Activated T-cell treated with anti-CD3 and anti-CD28 coated beads for 48 hours (primary cell): ENCODE measurements around the gene OR6V1.
"Not testable (repeated sequence)": the region's sequence is repeated elsewhere in the genome, so short reads cannot be mapped to it uniquely, and the experiment has no call there.

Experiments used
- DNase-seq: peaks from one replicate; pipeline ENCODE4 v3.0.0-alpha.2; 2020; ENCODE audit warnings: low read depth

OR6V1 gene

DNA sequence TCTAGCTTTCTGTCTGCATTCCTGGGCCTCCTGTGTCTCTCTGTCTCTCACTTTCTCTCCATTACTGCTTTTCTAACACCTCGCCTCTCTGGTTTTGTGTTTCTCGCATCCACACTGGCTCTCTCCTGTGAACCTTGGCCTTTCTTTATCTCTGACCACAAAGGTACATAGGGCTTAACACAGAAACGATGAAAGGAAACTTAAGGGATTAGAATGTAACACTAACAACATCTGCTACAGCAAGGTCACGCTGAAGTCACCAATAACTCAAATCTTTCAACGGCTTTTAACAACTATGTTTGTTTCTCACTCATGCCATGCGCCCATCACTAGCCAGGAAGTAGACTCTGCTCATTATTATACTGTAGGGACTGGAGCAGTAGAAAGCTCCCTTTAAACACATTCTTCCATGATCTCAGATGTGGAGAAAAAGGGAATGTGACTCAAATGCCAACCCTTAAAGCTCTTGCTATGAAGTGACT is 9.3 kb upstream of the OR6V1 start:
- no peak for DNase-seq

DNA sequence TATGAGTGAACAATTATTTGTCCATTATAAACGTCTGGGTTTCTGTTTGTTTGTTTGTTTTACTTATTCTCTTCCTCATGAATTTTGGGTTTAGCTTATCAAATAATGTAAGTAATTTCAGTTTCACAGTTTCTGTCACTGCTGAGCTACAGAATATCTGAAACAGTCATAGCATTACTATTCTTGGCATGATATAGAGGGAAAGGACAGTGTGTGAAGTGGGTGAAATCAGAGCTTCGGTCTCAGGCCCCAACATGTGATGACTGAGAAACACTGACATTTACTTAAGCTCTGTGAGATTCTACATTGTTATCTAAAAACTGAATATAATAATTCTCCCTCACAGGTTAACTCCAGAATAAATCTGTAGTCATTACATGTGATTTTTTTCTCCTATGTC is 8.8 kb upstream of the OR6V1 start:
- no peak for DNase-seq

DNA sequence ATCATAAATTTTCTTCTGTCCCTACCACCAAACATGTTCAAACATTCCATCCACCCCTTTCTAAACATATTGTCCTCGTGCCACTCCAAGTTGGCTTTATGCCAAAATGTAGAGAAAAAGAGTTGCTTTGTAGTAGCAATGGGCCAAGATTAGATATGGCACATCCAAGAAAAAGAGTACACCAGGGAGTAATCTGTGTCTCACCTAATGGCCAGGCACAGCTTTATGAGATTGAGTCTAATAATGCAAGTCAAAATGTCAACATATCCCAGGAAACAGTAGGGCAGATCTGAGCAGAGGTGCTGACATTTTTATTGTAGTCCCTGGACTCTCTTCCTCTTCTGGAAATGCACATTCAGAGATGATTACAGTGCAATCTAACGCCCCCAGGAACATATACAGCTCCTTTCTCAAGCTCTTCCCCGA is 5.7 kb upstream of the OR6V1 start:
- DNase-seq: no peak

DNA sequence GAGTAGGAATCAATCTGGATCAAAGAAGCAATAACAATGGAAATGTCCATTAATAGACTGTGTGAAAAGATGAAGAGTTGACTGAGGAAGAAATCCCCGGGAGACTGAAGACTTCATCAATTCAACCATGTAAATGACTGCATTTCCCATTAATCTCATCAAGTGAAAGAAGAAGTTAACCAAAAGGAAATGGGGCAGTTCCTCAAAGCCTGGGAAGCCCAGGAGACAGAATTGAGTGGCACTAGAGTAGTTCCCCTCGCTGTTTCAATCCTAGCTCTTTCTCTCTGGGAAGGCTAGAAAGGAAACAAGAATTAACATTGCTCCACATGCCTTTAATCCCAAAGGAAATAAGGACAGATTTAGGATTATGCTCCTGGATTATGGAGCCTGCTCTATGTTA is 4.8 kb upstream of the OR6V1 start:
- no peak for DNase-seq

DNA sequence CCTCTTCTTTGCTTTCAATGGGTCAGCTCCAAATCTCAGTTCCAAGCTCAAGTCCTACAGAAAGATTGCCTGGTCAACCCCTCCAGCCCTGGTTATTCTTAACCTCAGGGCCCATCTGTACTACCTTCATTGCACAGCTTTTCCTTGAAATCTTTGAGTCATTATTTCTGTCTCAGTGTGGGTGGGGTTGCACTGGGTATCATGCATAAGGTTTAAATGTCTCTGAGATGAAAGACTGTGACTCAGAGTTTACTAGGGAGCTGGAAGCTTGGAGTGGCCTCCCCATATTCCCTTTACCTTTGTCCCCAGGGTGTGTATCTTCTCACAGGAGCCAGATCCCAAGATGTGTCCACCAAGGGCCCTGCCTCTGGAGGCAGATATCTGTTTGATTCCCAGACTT is 3.3 kb upstream of the OR6V1 start:
- no peak for DNase-seq

DNA sequence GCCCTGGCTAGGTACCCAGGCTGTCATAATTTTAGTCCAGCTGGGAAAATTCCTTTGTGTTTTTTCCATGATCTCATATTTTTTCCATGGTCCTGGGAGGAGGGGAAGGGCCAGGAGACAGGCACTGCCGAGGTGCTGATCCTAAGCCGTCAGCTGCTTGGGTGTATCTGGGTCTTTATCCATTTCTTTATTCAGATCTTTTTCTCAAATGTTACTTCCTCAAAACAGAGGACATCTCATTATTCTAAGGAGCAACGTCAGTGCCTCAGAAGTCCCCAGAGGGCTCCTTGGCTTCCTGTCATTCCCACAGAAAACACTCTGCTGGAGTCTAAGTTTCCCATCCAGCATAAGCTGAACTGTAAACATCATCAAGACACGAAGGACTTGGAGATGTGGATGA is 2.8 kb upstream of the OR6V1 start:
- DNase-seq: no peak

DNA sequence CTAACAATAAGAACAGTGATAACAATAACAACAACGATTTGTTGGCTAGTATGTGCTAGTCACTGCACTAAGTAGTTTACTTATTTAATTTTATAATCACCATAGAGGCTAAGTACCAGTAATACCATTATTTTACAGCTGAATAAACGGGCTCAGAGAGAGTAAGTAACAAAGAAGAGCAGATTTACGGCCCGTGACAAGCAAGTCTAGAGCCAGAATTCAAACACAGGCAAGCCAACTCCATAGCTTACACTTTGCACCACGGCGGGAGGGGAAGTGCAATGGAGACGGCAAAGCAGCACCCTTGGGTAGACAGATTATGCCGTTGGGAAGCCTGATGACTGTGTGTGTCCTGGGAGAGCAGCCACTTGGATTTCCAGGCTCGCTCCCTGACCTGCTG is 1.2 kb upstream of the OR6V1 start:
- no peak for DNase-seq

DNA sequence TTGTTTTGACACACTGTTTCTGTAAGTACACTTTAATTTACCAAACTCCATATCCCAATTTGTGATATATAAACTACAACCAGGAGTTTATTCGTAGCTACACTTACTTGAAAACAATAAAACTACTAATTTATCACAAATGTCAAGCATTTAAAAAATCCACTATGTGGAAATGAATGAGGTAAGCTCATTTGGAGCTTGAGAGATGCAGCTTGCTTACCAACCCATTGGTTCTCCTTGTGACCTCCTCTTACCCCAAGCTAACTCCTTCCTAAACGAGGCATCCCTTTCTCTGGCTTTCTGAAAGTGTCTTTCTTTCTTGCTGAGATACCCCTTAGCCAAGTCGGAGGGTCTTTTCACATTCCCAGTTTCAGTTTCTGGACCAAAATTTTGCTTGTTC is 2.5 kb downstream of the OR6V1 start:
- DNase-seq: no peak

DNA sequence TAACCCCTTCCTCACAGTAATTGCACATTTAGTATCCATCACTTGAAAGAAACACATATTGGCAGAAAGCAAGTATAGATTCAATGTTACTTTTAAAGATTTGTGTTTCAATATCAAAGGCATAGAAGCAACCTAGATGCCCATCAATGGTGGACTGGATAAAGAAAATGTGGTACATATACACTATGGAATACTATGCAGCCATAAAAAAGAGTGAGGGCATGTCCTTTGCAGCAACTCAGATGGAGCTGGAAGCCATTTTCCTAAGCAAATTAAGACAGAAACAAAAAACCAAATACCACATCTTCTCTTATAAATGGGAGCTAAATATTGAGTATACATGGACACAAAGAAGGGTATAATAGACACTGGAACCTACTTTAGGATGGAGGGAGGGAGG is 3.6 kb downstream of the OR6V1 start:
- DNase-seq: no peak

DNA sequence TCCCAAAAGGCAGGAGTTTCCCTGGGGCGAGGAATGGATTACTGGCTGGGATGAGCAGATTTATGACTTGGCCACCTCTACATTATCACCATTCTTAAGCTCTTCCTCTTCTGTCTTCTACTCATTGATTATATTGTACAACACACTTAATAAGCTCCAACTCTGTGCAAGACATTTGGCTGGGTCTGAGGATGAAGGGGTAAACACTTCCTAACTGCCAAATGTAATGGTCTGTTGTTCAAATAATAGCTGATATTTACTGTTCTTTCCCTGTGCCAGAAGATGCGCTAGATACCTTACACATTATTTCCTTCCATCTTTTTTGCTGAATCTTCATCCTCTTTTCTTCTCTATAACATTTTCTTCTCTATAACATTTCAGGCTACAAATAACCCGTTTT is 11.6 kb downstream of the OR6V1 start:
- no peak for DNase-seq

DNA sequence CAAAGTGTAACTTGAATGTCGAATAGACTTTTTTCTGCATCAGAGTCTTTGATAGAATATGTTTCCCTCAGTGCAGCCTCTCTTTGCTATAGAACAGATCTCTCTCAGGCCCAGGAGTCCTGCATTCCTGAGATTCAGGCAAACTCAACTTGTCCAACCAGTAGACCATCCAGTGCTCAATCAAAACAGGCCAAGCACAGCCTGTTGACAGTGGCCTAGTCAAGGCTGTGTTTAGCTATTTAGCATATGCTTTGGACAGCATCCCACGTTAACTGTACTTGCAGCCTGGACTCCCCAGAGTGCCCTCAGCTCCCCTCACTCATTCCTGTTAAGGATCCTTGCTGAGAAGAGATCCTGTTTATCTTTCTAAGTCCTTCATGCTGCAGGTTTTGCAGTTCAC is 16.3 kb downstream of the OR6V1 start:
- no peak for DNase-seq

DNA sequence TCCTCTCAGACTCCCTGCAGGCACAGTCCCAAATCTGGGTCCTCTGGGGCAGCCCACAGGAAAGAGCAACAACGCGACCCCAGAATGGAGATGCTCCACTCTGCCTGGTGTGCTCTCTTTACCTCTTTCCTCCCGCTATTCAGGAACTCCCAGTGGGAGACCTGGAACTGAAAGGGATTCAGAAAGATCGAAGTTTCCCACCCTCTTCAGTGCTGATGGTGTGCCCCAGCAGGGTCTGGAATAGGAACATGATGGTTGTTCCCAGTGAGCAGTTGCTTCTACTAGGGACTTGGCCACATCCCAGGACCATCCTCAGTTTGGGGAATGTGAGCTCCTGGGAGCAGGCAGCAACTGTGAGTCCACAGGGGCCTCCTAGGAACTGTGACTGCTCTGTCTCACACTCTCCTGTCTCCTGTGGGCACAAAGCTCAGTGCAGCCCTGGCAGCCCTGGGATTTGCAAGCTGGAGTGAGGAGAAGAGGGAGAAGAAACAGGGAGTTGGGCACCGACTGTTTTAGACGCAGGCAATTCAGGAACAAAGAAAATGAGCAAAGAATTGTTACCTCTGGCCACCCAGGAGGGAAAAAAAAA is 17.9 kb downstream of the OR6V1 start:
- DNase-seq: no peak

DNA sequence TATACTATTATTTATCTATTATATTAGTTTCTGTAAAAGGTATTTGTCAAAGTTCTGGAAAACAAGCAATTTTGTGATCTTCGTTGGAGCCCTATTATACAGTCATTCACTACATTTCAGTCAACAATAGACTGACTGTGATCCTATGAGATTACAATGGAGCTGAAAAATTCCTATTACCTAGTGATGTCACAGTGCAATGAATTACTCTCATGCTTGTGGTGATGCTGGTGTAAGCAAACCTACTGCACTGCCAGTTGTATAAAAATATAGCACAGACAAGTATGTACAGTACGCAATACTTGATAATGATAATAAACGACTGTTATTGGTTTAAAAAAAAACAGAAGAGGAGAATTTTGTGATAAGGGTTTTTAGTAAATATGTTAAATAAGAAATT is 21.4 kb downstream of the OR6V1 start:
- DNase-seq: no peak

DNA sequence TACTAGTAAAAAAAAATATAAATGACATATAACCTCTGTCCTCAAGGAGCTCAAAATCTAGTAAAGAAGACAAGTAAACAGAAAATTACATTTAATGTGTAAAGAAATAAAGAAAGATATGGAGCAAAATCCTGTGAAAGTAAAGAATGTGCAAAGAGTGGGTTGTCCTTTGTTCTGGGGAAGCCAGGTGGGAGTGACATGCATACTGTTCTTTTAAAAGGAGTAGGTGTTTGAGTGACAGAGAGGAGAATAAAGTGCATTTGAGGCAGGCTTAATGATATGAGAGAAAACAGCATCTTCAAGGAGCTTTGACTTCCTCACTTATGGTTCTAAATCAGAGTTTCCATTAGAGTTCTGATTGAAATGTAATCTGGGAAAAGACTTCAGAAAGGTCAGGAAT is 22.0 kb downstream of the OR6V1 start:
- no peak for DNase-seq

DNA sequence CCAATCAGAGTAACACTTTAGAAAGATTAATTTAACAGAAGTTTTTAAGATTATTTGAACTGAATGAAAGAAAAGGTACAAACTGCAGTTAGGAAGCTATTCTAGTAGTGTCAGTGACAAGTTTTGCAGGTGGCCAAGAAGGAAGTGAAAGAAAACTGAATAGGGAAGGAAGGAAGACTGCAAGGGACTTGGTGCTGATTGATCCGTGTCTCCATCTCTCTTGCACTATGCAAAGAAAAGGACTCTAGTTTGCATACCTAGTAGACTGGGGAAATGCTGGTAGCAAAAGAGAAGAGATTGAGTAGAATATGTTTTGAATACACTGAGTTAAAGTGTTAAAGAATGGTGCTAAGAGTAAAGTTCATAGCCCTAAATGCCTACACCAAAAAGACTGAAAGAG is 33.0 kb downstream of the OR6V1 start:
- no peak for DNase-seq

DNA sequence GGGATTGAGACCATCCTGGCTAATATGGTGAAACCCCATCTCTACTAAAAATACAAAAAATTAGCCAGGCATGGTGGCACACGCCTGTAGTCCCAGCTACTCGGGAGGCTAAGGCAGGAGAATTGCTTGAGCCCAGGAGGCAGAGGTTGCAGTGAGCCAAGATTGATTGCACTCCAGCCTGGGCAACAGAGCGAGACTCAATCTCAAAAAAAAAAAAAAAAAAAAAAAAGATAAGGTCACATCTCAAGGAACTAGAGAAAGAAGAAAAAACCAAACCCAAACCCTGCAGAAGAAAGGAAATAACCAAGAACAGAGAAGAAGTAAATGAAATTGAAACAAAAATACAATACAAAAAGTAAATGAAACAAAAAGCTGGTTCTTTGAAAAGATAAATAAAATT is 33.5 kb downstream of the OR6V1 start:
- not testable (repeated sequence) for DNase-seq

DNA sequence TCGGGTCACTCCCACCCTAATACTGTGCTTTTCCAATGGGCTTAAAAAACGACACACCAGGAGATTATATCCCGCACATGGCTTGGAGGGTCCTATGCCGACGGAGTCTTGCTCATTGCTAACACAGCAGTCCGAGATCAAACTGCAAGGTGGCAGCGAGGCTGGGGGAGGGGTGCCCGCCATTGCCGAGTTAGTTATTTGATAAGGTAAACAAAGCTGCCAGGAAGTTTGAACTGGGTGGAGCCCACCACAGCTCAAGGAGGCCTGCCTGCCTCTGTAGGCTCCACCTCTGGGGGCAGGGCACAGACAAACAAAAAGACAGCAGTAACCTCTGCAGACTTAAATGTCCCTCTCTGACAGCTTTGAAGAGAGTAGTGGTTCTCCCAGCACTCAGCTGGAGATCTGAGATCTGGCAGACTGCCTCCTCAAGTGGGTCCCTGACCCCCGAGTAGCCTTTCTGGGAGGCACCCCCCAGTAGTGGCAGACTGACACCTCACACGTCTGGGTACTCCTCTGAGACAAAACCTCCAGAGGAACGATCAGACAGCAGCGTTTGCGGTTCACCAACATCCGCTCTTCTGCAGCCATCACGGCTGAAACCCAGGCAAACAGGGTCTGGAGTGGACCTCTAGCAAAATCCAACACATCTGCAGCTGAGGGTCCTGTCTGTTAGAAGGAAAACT is 36.5 kb downstream of the OR6V1 start:
- DNase-seq: not testable (repeated sequence)

DNA sequence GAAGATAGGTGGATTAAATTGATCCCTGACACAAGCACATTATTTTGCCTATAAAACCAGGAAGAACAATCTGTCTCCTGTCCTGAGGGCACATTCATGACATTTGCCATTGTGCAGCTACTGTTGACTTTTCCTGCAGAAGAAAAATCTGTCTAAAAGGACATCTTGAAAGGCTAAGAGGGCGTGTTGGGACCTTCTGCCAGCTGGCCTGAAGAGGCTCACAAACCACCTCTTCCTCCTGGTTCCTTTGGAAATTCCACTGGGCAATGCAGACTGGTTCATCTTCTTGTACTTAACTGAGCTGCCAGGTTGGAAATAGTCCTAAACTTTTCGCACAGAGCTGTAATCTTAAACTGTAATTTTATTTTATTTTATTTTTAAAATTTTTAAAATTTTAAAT is 44.0 kb downstream of the OR6V1 start:
- no peak for DNase-seq

DNA sequence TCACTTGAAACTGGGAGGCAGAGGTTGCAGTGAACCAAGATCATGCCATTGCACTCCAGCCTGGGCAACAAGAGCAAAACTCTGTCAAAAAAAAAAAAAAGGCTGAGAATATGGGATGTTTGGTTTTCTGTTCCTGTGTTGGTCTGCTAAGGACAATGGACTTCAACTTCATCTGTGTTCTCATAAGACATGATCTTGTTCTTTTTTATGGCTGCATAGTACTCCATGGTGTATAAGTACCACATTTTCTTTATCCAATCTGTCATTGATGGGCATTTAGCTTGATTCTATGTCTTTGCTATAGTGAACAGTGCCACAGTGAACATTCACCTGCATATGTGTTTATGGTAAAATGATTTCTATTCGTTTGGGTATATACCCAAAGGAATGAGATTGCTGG is 47.4 kb downstream of the OR6V1 start:
- DNase-seq: not testable (repeated sequence)
